Colonic mucosa (tissue), 4 donors: Measurements from ENCODE around the gene PPP2R2D. TPM values are rescaled to one million over a fixed set of nuclear protein-coding genes. Genes with fewer than 3 reads are reported as not detected.
"Not testable (repeated sequence)": the region's sequence is repeated elsewhere in the genome, so short reads cannot be mapped to it uniquely, and the experiment has no call there.

Source experiments
- DNase-seq: peaks from one replicate; pipeline ENCODE4 v3.0.0-alpha.2; 2020
- H3K27ac ChIP-seq: fragments of 200-600 bp; one replicate; pipeline ENCODE4 v1.8.0; 2021
- H3K27me3 ChIP-seq: fragments of 200-600 bp; one replicate; pipeline ENCODE4 v1.8.0; 2021
- H3K36me3 ChIP-seq: fragments of 200-600 bp; one replicate; pipeline ENCODE4 v1.8.0; 2021
- H3K4me1 ChIP-seq: fragments of 200-600 bp; one replicate; pipeline ENCODE4 v1.8.0; 2021; ENCODE audit warnings: mild to moderate bottlenecking
- H3K4me3 ChIP-seq: fragments of 200-600 bp; one replicate; pipeline ENCODE4 v1.8.0; 2021
- H3K9ac ChIP-seq, 2 donors: one replicate each; pipeline ENCODE4 v1.7.0; 2013; ENCODE audit warnings: control low read depth in 2 of 2, low read depth in 2 of 2, low read length in 2 of 2
- H3K9me3 ChIP-seq: fragments of 200-600 bp; one replicate; pipeline ENCODE4 v1.8.0; 2021
- CTCF ChIP-seq: fragments of 200-600 bp; IDR thresholded peaks from one replicate; pipeline ENCODE4 v1.8.0; 2022; ENCODE audit warnings: antibody characterized with exemption, mild to moderate bottlenecking
- intact Hi-C: fragments of 100-400 bp; cut with DNase I; formaldehyde crosslinking; loops from one replicate; pipeline ENCODE4 v1.14.1; 2022
- total RNA-seq, 2 donors: library from RNA; stranded (reverse); fragmentation: NEBNext Ultra II Directional in 1 of 2; extraction: Animal tissue kit (Norgen Biotek cat#: 25700) in 1 of 2; gene quantifications; one replicate each; pipeline ENCODE4 v1.2.1, GENCODE V29; 2021
- donor health status: healthy.
- donor health status: DM: no; HTN: no; CAD: no.
- donor health status: DM: no; HTN: no; CAD: no.

The PPP2R2D gene
- total RNA-seq, 2 donors from 2014 or later = 28.1 to 30.6 TPM

DNA sequence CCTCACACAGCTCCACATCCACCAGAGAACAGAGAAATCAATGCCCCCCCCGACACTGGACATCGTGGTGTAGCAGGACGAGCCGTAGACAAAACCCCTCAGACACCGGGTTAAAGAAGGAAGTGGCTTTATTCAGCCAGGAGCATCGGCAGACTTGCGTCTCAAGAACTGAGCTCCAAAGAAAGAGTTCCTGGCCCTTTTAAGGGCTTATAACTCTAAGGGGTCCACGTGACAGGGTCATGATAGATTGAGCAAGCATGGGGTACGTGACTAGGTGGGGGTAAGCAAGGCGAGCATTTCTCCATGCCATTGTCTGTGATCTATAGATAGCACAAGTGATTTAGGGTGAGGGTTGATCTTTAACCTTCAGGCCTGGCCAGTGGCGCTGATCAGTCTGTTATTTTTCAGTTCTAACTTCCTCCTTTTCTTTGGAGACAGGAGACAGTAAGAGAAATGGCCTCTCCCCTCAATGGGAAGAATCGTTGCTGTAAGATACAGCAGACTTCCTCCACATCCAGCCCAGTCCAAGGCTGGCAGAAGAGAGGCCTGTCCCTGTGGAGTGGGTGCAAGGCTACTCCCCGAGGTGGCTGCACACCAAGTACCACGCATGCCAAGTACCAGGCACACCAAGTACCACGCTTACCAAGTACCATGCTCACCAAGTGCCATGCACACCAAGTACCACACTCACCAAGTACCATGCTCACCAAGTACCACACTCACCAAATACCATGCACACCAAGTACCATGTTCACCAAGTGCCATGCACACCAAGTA is 19.5 kb upstream of the PPP2R2D start:
- DNase-seq = no peak

DNA sequence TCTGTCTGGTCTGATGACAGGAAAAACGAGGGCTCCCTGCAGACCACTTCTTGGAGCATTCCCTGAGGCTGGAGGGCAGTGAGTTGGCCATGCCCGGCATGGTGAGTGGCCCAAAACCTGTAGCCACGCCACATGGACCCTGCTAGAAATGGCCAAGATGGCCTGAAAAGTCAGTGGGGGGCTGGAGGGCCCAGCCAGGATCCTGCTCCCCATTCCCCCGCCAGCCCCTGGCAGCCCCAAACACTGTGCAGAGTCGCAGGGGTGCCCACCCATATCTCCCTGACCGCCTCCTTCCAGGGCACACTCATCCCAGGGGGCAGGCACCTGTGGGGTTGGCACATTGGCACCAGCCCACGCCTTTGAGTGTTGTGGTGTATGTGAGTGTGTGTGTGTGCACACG is 18.7 kb upstream of the PPP2R2D start:
- H3K9ac ChIP-seq = no peak overlapping the region
- H3K27ac ChIP-seq = no peak overlapping the region
- intact Hi-C loops = no loop called here
- H3K4me1 ChIP-seq = peaks cover 3% of the 10 kb centered on the region
- DNase-seq = no peak
- no peaks in the 10 kb centered on the region for H3K27me3 ChIP-seq
- TF ChIP-seq CTCF = no peak
- no peaks in the 10 kb centered on the region for H3K36me3 ChIP-seq
- no peak overlapping the region for H3K4me3 ChIP-seq
- no peaks in the 10 kb centered on the region for H3K9me3 ChIP-seq

More for the DNA sequence above, 19.5 kb upstream of the PPP2R2D start:
- Histone ChIP-seq H3K27me3 (no peaks in the 10 kb centered on the region), H3K9me3 (no peaks in the 10 kb centered on the region), H3K9ac (no peak overlapping the region), H3K4me1 (peaks cover 3% of the 10 kb centered on the region), H3K27ac (no peak overlapping the region), H3K4me3 (no peak overlapping the region), H3K36me3 (no peaks in the 10 kb centered on the region)
- no peak for TF ChIP-seq CTCF
- intact Hi-C loops = no loop called here

DNA sequence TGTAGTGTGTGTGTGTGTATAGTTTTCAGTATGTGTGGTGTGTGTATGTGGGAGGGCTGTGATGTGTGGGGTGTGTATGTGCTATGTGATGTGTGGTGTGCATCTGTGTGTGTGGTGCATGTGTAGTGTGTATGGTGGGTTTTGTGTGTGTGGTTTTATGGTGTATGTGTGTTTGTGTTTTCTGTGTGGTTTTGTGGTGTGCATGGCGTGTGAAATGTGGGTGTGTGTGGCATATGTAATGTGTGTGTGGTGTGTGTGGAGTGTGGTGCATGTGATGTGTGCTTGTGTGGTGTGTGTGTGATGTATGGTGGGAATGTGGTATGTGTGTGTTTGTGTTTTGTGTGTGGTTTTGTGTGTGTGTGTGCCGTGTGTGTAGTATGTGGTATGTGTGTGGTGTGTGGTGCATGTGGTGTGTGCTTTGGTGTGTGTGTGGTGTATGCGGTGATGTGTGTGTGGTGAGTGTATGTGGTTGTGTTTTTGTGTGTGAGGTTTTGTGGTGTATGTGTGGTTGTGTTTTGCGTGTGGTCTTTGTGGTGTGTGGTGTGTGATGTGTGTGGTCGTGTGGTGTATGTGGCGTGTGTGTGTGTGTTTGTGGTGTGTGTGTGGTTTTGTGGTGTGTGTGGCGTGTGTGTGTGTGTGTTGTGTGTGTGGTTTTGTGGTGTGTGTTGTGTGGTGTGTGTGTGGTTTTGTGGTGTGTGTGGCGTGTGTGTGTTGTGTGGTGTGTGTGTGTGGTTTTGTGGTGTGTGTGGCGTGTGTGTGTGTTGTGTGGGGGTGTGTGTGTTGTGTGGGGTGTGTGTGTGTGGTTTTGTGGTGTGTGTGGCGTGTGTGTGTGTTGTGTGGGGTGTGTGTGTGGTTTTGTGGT is 18.0 kb upstream of the PPP2R2D start:
- DNase-seq = no peak
- no peaks in the 10 kb centered on the region for H3K36me3 ChIP-seq
- H3K4me3 ChIP-seq = no peak overlapping the region
- no peaks in the 10 kb centered on the region for H3K27me3 ChIP-seq
- no peak overlapping the region for H3K9ac ChIP-seq
- no peak overlapping the region for H3K27ac ChIP-seq
- no peak for TF ChIP-seq CTCF
- intact Hi-C loops = no loop called here
- H3K4me1 ChIP-seq = peaks cover 3% of the 10 kb centered on the region
- H3K9me3 ChIP-seq = no peaks in the 10 kb centered on the region

DNA sequence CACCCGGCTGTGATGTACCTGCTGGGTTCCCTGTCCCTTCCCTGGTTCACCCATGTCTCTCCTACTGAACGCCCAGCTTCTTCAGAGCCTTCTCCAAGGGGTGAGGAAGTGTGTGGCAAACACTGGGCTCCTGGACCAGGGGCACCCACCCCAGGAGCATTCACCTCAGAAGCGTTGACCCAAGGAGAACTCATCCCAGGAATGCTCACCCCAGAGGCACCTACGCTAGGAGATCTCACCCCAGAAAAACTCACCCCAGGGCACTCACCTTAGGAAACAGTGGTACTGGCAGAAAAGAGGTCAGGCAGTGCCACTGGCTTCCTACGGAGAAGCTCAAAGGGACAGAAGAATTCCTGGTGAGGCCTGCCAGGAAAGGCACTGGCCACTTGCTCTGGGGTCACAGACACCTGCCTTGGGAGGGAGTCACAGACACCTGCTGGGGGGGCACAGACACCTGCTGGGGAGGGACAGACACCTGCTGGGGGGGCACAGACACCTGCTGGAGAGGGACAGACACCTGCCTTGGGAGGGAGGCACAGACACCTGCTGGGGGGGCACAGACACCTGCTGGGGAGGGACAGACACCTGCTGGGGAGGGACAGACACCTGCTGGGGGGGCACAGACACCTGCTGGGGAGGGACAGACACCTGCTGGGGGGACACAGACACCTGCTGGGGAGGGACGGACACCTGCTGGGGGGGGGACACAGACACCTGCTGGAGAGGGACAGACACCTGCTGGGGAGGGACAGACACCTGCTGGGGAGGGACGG is 17.0 kb upstream of the PPP2R2D start:
- not testable (repeated sequence) for DNase-seq

DNA sequence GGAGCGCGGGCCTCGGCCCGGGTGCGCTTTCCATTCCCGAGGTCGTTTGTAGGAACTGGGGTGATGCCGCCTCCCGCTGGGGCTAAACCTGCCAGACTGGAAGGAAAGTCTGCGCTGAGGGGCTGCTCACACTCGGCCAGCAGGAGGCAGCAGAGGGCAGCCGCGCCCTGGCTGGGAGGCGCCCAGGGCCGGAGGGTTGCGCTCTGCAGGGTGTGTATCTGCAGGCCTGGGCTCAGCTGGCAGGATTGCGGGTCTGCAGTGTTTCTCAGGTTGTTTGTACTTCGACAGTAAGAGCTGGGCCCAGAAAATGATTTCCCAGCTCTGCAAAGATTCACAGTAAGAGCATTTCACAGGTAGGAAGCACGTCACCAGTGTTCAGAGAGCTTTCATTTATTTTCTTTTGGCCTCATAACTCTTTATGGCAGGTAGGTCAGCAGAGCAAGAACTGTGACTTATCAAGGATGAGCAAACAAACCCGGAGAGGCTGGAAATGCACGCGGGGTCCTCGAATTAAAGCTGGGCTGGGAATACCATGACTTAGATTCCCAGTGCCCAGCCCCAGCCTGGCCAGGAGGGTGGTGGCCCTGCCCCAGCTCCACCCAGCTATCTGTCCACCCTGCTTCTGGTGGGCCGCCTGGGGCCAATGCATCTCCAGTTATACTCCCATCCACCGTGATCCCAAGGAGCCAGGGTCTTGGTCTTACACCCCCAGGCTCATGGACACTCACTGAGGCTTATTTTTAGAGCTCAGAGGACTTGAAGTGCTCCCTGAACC is 15.2 kb upstream of the PPP2R2D start:
- no peaks in the 10 kb centered on the region for H3K27me3 ChIP-seq
- H3K4me1 ChIP-seq = peaks cover 3% of the 10 kb centered on the region
- intact Hi-C loops = loop anchor here (2.0 to 5.0 kb wide), 2 partner anchors 137 to 257 kb away; no protein-coding TSS in a partner anchor
- H3K9me3 ChIP-seq = no peaks in the 10 kb centered on the region
- H3K4me3 ChIP-seq = no peak overlapping the region
- H3K27ac ChIP-seq = no peak overlapping the region
- peak; percentile 91 for TF ChIP-seq CTCF
- H3K36me3 ChIP-seq = no peaks in the 10 kb centered on the region
- DNase-seq = peak; percentile 81
- H3K9ac ChIP-seq = no peak overlapping the region

More for the DNA sequence above, 17.0 kb upstream of the PPP2R2D start:
- H3K27ac ChIP-seq, H3K36me3 ChIP-seq, H3K9me3 ChIP-seq, intact Hi-C loops, H3K4me1 ChIP-seq, H3K4me3 ChIP-seq, H3K27me3 ChIP-seq, H3K9ac ChIP-seq: not testable (repeated sequence)
